Left lung (tissue), 10 donors: ENCODE results near the gene HERC3. TPM values are rescaled to one million over a fixed set of nuclear protein-coding genes. Genes with fewer than 3 reads are reported as not detected.
A peak's percentile ranks its signal among the peaks of the same experiment; 100 is the strongest.

Source experiments
- ATAC-seq: fragments of 200-7000 bp; cut with Tn5 transposase; one replicate; pipeline ENCODE4 v1.9.1; 2020; ENCODE audit warnings: moderate library complexity
- DNase-seq, 4 donors: peaks; one replicate each; pipeline ENCODE4 v3.0.0-alpha.2; 2013 to 2020
- H3K27ac ChIP-seq, 2 donors: fragments of 200-600 bp; sonication (generic) in 1 of 2; one replicate each; pipeline versions ENCODE4 v1.5.0 to v1.8.0; 2020 to 2021
- H3K27me3 ChIP-seq, 2 donors: fragments of 200-600 bp; sonication (generic) in 1 of 2; one replicate each; pipeline versions ENCODE4 v1.5.0 to v1.8.0; 2020 to 2021
- H3K36me3 ChIP-seq, 2 donors: fragments of 200-600 bp; sonication (generic) in 1 of 2; one replicate each; pipeline versions ENCODE4 v1.5.0 to v1.8.0; 2020 to 2021
- H3K4me1 ChIP-seq, 2 donors: fragments of 200-600 bp; one replicate each; pipeline ENCODE4 v1.8.0; 2021
- H3K4me3 ChIP-seq, 2 donors: fragments of 200-600 bp; sonication (generic) in 1 of 2; one replicate each; pipeline versions ENCODE4 v1.5.0 to v1.8.0; 2020 to 2021; ENCODE audit warnings: mild to moderate bottlenecking in 1 of 2
- H3K9me3 ChIP-seq, 2 donors: fragments of 200-600 bp; sonication (generic) in 1 of 2; one replicate each; pipeline versions ENCODE4 v1.5.0 to v1.8.0; 2020 to 2021
- intact Hi-C, 2 donors: fragments of 100-400 bp; cut with DNase I; formaldehyde crosslinking; loops; one replicate each; pipeline versions ENCODE4 v1.11.2 to v1.14.2; 2022
- polyA plus RNA-seq, 6 donors: library from polyadenylated mRNA; unstranded; fragments of 120-200 nt; gene quantifications; one replicate each; pipeline ENCODE4 v1.2.1, GENCODE V29; 2013; ENCODE audit not compliant: insufficient read length in 6 of 6
- total RNA-seq, 2 donors: library from RNA; stranded (reverse); fragmentation: NEBNext Ultra II Directional; extraction: Animal tissue kit (Norgen Biotek cat#: 25700); gene quantifications; one replicate each; pipeline ENCODE4 v1.2.1, GENCODE V29; 2021
- TF ChIP-seq, protein P1 (sequence below), 2 donors: fragments of 200-600 bp; sonication (generic) in 1 of 2; IDR thresholded peaks; one replicate each; pipeline versions ENCODE4 v1.5.0 to v1.8.0; 2021; ENCODE audit warnings: antibody characterized with exemption in 2 of 2
- donor health status: DM: no; HTN: yes; CAD: no.
- donor health status: DM: no; HTN: no; CAD: no.

The HERC3 gene
- total and polyA plus RNA-seq, 8 donors, result 17.1 to 43.8 (median 22.2) TPM

DNA sequence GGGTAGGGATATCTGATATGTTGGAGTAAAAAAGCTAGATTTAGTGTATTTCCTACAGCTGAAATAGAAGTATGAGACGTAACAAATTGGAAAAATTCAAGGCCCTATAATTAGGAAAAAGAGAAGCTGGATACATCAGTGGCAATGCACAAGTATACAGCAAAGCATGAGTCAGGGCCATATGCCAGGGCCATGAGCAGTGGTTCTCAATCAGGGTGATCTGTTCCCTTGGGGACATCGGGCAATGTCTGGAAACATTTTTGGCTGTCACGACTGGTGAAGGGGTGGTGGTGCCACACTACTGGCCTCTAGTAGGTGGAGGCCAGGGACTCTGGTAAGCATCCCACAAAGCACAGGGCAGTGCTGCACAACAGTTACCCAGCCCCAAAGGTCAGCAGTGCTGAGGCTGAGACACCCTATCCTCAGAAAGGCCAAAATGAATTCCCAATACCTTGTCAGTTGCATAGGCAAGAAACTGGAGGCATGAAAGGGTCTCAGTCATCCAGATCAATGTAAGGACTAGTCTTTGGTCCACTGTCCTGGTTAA, 142.2 kb downstream of the HERC3 start:
- TF ChIP-seq, protein P1, sequence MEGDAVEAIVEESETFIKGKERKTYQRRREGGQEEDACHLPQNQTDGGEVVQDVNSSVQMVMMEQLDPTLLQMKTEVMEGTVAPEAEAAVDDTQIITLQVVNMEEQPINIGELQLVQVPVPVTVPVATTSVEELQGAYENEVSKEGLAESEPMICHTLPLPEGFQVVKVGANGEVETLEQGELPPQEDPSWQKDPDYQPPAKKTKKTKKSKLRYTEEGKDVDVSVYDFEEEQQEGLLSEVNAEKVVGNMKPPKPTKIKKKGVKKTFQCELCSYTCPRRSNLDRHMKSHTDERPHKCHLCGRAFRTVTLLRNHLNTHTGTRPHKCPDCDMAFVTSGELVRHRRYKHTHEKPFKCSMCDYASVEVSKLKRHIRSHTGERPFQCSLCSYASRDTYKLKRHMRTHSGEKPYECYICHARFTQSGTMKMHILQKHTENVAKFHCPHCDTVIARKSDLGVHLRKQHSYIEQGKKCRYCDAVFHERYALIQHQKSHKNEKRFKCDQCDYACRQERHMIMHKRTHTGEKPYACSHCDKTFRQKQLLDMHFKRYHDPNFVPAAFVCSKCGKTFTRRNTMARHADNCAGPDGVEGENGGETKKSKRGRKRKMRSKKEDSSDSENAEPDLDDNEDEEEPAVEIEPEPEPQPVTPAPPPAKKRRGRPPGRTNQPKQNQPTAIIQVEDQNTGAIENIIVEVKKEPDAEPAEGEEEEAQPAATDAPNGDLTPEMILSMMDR (IDR thresholded peaks at IDR 0.05), result no peak
- no peak overlapping the region for H3K27ac ChIP-seq
- H3K4me3 ChIP-seq, result no peak overlapping the region
- ATAC-seq (no peak), DNase-seq (no peak)
- H3K4me1 ChIP-seq, result peaks cover 7 to 15% of the 10 kb centered on the region in 2 donors
- intact Hi-C loops, result no loop called here
- no peaks in the 10 kb centered on the region for H3K27me3 ChIP-seq
- peaks cover 0 to 39% of the 10 kb centered on the region in 2 donors for H3K36me3 ChIP-seq
- no peaks in the 10 kb centered on the region for H3K9me3 ChIP-seq

DNA sequence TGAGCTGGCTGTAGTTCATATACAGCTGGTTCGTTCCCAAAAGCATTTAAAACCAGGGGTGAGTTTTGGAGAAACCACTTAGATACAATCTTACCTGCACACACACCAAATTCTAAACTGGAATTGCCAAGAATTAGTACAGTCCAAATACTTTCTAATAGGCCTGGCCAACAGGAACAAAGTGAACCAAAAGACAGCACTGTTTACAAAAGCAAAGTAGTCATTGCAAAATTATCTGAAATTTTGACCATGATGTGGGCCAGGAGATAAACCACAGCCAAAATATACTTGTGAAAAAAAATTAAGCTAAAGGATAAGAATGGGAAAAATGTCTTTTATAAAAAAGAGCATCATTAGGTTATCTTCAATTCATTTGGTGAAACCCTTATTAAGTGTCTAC, 143.3 kb downstream of the HERC3 start:
- Histone ChIP-seq H3K36me3 (peaks cover 0 to 28% of the 10 kb centered on the region in 2 donors), H3K27me3 (no peaks in the 10 kb centered on the region), H3K27ac (no peak overlapping the region), H3K4me3 (no peak overlapping the region), H3K4me1 (peaks cover 7 to 15% of the 10 kb centered on the region in 2 donors), H3K9me3 (no peaks in the 10 kb centered on the region)
- intact Hi-C loops, result no loop called here
- TF ChIP-seq, protein P1 (IDR thresholded peaks at IDR 0.05), result no peak
- DNase-seq (no peak), ATAC-seq (no peak)

DNA sequence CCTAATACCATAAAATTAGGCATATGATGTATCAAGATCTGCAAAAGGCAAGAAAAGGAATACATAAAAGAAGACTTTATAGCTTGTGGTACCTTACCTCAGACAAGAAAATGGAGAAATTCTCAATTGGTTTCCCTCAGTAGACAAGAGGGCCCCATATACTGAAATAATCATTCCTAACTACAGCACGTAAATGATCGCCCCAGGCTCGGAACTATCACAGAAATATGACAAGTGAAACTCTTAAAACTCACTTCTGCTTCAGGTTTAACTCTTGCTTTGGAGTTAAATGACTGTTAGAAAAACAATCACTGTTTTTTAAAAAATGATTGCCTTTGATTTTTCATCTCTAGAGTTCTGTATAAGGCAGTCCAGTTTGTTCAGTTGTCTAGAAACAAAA, 144.0 kb downstream of the HERC3 start:
- intact Hi-C loops, result no loop called here
- DNase-seq, result no peak
- Histone ChIP-seq H3K9me3 (no peaks in the 10 kb centered on the region), H3K27me3 (no peaks in the 10 kb centered on the region), H3K4me3 (no peak overlapping the region), H3K36me3 (peaks cover 0 to 21% of the 10 kb centered on the region in 2 donors), H3K4me1 (peaks cover 7 to 15% of the 10 kb centered on the region in 2 donors), H3K27ac (no peak overlapping the region)
- no peak for ATAC-seq
- TF ChIP-seq, protein P1 (IDR thresholded peaks at IDR 0.05), result no peak

DNA sequence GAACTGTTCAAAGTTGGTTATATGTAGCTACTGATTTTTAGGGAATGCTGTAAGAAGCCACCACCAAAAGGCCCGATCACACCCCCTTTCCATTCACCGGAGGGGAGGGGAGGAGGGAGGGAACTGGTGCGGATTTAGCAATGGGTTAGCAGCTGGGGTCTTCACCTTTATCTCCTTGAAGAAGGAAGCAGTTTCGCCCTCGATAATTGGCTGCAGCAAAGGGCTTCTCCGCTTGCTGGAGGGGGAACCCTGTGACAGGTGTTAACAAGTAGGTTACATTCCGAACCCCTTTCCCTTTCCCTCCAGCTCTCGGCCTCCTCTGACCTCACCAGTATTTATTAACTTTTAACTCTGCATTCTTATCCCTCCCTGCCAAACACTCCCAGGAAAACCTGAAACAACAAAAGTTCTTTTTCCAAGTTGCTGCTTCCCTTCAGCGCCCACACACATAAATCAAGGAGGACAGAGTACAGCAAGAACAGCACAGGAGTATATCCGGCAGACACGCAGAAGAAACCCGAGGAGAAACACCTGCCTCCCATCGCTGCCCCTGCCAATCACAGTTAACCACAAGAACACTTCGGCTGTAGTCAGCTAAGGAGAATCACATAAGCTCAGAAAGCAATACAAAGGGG, 145.1 kb downstream of the HERC3 start:
- no peak overlapping the region for H3K4me3 ChIP-seq
- DNase-seq, result no peak

DNA sequence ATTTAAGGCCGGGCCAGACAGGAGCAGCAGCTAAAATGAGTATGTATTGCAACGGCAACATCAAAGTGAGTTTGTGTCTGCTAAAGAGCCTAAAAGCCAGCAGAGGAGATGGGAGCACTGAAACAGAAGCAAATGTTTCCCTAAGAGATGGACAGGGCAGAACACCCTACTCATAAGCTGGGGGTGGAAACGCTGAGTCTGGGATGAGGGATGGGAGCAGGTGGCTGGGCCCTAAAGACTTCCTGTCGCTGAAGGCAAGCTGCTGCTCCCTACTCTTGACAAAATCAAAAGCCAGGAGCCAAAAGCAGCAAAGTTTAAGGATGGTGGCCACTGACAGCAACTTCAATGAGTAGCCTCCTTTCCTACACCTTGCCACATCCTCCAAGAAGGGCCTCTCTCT, 145.9 kb downstream of the HERC3 start:
- H3K4me3 ChIP-seq, result no peak overlapping the region
- no peak overlapping the region for H3K27ac ChIP-seq
- ATAC-seq (no peak), DNase-seq (no peak)
- TF ChIP-seq, protein P1 (IDR thresholded peaks at IDR 0.05), result no peak
- no peaks in the 10 kb centered on the region for H3K27me3 ChIP-seq
- intact Hi-C loops, result no loop called here
- peaks cover 7 to 15% of the 10 kb centered on the region in 2 donors for H3K4me1 ChIP-seq
- H3K9me3 ChIP-seq, result no peaks in the 10 kb centered on the region
- H3K36me3 ChIP-seq, result peaks cover 0 to 24% of the 10 kb centered on the region in 2 donors

More for the DNA sequence above, 145.1 kb downstream of the HERC3 start:
- intact Hi-C loops, result no loop called here
- Histone ChIP-seq H3K4me1 (peaks cover 7 to 15% of the 10 kb centered on the region in 2 donors), H3K9me3 (no peaks in the 10 kb centered on the region), H3K36me3 (peaks cover 0 to 17% of the 10 kb centered on the region in 2 donors), H3K27me3 (no peaks in the 10 kb centered on the region), H3K27ac (no peak overlapping the region)
- TF ChIP-seq, protein P1 (IDR thresholded peaks at IDR 0.05), result no peak
- peak; percentile 81 for ATAC-seq
